Right cardiac atrium (tissue), 5 donors: ENCODE results near the gene EPGN. TPM values are rescaled to one million over a fixed set of nuclear protein-coding genes. Genes with fewer than 3 reads are reported as not detected.

ENCODE experiments used
- ATAC-seq, 2 donors: fragments of 200-7000 bp; cut with Tn5 transposase; one replicate each; pipeline versions ENCODE4 v1.8.0 to v1.9.1; 2020; ENCODE audit warnings: moderate library complexity in 2 of 2, mild to moderate bottlenecking in 1 of 2
- DNase-seq, 3 donors: peaks; one replicate each; pipeline ENCODE4 v3.0.0-alpha.2; 2020
- H3K27ac ChIP-seq: one replicate; pipeline ENCODE4 v1.5.1; 2013; ENCODE audit warnings: mild to moderate bottlenecking, low read length, control low read depth, moderate library complexity
- H3K27me3 ChIP-seq: one replicate; pipeline ENCODE4 v1.6.1; 2013; ENCODE audit not compliant: control insufficient read depth, insufficient read depth
- H3K4me1 ChIP-seq: one replicate; pipeline ENCODE4 v1.6.1; 2013; ENCODE audit warnings: low read length; ENCODE audit not compliant: control insufficient read depth, insufficient read depth
- H3K4me3 ChIP-seq: one replicate; pipeline ENCODE4 v1.5.1; 2013; ENCODE audit warnings: low read length, control low read depth
- H3K9me3 ChIP-seq: one replicate; pipeline ENCODE4 v1.6.1; 2013; ENCODE audit warnings: low read length; ENCODE audit not compliant: control insufficient read depth
- WGBS: extraction: QIAGEN DNeasy Blood & Tissue Kit; methylation state at CpG from one replicate; pipeline ENCODE4 v1.1.7; 2013; 5-methylcytosine and 5-hydroxymethylcytosine counted together
- intact Hi-C, 4 donors: fragments of 100-400 bp; cut with DNase I; formaldehyde crosslinking; loops; one replicate each; pipeline versions ENCODE4 v1.11.0 to v1.14.0; 2022 to 2023
- long read RNA-seq, 4 donors: library from polyadenylated mRNA; unstranded; transcript quantifications; one replicate each; pipeline ENCODE4 v2.0.0, GENCODE V29; 2020 to 2021
- polyA plus RNA-seq: library from polyadenylated mRNA; stranded (reverse); fragments of 200-250 nt; gene quantifications from one replicate; pipeline ENCODE4 v1.2.3, GENCODE V29; 2013
- total RNA-seq, 4 donors: library from RNA; stranded (reverse); fragmentation: NEBNext Ultra II Directional; extraction: Animal tissue kit (Norgen Biotek cat#: 25700); gene quantifications; one replicate each; pipeline ENCODE4 v1.2.1, GENCODE V29; 2021
- donor health status: healthy with polysubstance abuse.
- donor health status: DM: no; HTN: yes; CAD: no.
- donor health status: DM: no; HTN: no; CAD: no.
- donor health status: DM: no; HTN: yes; CAD: no; lungs with severe emphysema.
- donor health status: DM: yes; HTN: yes; CAD: no.

Gene EPGN, protein sequence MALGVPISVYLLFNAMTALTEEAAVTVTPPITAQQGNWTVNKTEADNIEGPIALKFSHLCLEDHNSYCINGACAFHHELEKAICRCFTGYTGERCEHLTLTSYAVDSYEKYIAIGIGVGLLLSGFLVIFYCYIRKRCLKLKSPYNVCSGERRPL
- total RNA-seq (1 to 10 TPM in 1 of 4 donors, under 1 TPM in 1, not detected in 2; 0.71 to 1.1 TPM), polyA plus RNA-seq (not detected)
- long read RNA-seq, donor 1, result 0 reads
- long read RNA-seq, donor 2, result 0 reads
- long read RNA-seq, donor 3, result 0 reads
- long read RNA-seq, donor 4, result 0 reads

- WGBS, result 63% methylated on average over 5 of the region's 5 CpGs
- no peak for DNase-seq
- ATAC-seq, result no peak
- H3K4me1 ChIP-seq, result no peaks in the 10 kb centered on the region
- no peak within 1 kb of the TSS for H3K4me3 ChIP-seq
- H3K9me3 ChIP-seq, result no peaks in the 10 kb centered on the region
- no peaks in the 10 kb centered on the region for H3K27me3 ChIP-seq
- H3K27ac ChIP-seq, result no peak within 1 kb of the TSS
- intact Hi-C loops, result no loop called here
Measured at GRCh38 chr4:74308215-74308614, at the start of gene EPGN. EPGN (plus strand) TSS chr4:74308470; CDS start chr4:74308534, 64 bp downstream.

- intact Hi-C loops, result no loop called here
- DNase-seq, result peak in 2 of 3 donors; percentile 40 to 67
- Histone ChIP-seq H3K27me3 (no peaks in the 10 kb centered on the region), H3K4me1 (no peaks in the 10 kb centered on the region), H3K4me3 (no peak overlapping the region), H3K9me3 (no peaks in the 10 kb centered on the region), H3K27ac (no peak overlapping the region)
- ATAC-seq, result peak; percentile 50 to 66
- WGBS, result 45% methylated on average over 1 of the region's 1 CpG
Measured at GRCh38 chr4:74258963-74259362, 49.3 kb upstream of the EPGN start.

- H3K27me3 ChIP-seq, result no peaks in the 10 kb centered on the region
- no peak overlapping the region for H3K4me3 ChIP-seq
- H3K27ac ChIP-seq, result no peak overlapping the region
- WGBS, result 97% methylated on average over 1 of the region's 1 CpG
- intact Hi-C loops, result no loop called here
- no peaks in the 10 kb centered on the region for H3K4me1 ChIP-seq
- DNase-seq (peak in 1 of 3 donors; percentile 7), ATAC-seq (no peak)
- H3K9me3 ChIP-seq, result no peaks in the 10 kb centered on the region
Measured at GRCh38 chr4:74260036-74260435, 48.2 kb upstream of the EPGN start.

GRCh38 chr4:74262522-74262921 is 45.7 kb upstream of the EPGN start:
- Histone ChIP-seq H3K27ac (no peak overlapping the region), H3K9me3 (no peaks in the 10 kb centered on the region), H3K27me3 (no peaks in the 10 kb centered on the region), H3K4me1 (no peaks in the 10 kb centered on the region), H3K4me3 (no peak overlapping the region)
- no peak for ATAC-seq
- intact Hi-C loops, result no loop called here
- no peak for DNase-seq

DNA sequence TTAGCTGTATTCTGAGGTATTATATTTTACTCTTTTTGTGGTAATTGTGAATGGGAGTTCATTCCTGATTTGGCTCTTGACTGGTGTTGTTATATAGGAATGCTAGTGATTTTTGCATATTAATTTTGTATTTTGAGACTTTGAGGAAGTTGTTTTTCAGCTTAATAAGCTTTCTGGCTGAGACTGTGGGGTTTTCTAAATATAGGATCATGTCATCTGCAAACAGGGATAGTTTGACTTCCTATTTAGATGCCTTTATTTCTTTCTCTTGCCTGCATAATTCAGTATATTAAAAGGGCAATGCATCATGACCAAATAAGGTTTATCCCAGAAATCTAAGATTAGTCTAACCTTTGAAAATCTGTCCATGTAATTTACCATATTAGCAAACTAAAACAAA is 44.7 kb upstream of the EPGN start:
- no peak for DNase-seq
- Histone ChIP-seq H3K27me3 (no peaks in the 10 kb centered on the region), H3K9me3 (no peaks in the 10 kb centered on the region), H3K4me1 (no peaks in the 10 kb centered on the region), H3K4me3 (no peak overlapping the region), H3K27ac (no peak overlapping the region)
- intact Hi-C loops, result no loop called here
- no peak for ATAC-seq

GRCh38 chr4:74266081-74266480 is 42.2 kb upstream of the EPGN start:
- Histone ChIP-seq H3K27me3 (no peaks in the 10 kb centered on the region), H3K4me3 (no peak overlapping the region), H3K27ac (no peak overlapping the region), H3K9me3 (no peaks in the 10 kb centered on the region), H3K4me1 (no peaks in the 10 kb centered on the region)
- ATAC-seq (no peak), DNase-seq (no peak)
- intact Hi-C loops, result no loop called here

- ATAC-seq (no peak), DNase-seq (no peak)
- no peaks in the 10 kb centered on the region for H3K27me3 ChIP-seq
- H3K9me3 ChIP-seq, result no peaks in the 10 kb centered on the region
- intact Hi-C loops, result no loop called here
- H3K27ac ChIP-seq, result no peak overlapping the region
- no peaks in the 10 kb centered on the region for H3K4me1 ChIP-seq
- H3K4me3 ChIP-seq, result no peak overlapping the region
Measured at GRCh38 chr4:74267998-74268606, 40.2 kb upstream of the EPGN start.

DNA sequence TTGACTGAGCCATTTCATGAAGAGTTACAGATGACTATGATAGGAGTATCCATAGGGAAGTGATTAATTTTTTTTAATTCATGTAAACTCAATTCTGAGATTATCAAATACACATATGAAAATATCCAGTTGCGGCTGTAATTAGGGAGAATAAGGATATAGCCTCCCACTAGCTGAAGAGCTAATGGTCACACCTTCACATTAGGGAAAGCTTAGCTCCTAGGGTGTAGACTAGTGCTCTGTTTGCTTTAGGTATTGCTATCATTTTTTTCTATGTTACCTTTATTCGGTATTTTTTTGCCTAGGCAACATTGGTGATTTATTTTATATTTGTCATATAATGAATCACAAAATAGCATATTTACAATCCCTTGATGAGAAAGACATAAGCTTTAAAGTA is 39.6 kb upstream of the EPGN start:
- no peak overlapping the region for H3K27ac ChIP-seq
- 97% methylated on average over 2 of the region's 2 CpGs for WGBS
- no peaks in the 10 kb centered on the region for H3K9me3 ChIP-seq
- H3K4me3 ChIP-seq, result no peak overlapping the region
- ATAC-seq (no peak), DNase-seq (no peak)
- intact Hi-C loops, result no loop called here
- no peaks in the 10 kb centered on the region for H3K4me1 ChIP-seq
- H3K27me3 ChIP-seq, result no peaks in the 10 kb centered on the region

DNA sequence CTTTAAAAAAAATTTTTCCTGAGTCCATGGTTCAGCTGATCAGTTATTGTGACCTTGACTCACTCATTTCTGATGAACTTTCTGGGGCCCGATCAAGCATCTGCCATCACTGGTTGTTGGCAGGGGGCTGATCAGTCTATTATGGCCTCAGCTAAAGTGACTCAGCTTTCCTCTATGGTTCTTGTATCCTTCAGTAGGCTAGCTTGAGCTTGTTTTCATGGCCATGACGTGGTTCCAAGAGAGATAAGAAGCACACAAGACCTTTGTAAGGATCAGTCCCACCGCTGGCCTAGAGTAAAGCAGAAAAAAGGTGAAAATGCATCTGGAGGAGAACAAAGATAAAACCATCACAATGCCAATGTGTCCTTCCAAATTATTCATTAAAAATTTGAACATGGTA is 29.8 kb upstream of the EPGN start:
- Histone ChIP-seq H3K27me3 (no peaks in the 10 kb centered on the region), H3K27ac (no peak overlapping the region), H3K9me3 (no peaks in the 10 kb centered on the region), H3K4me1 (no peaks in the 10 kb centered on the region), H3K4me3 (no peak overlapping the region)
- WGBS, result 86% methylated on average over 3 of the region's 3 CpGs
- intact Hi-C loops, result no loop called here
- DNase-seq (no peak), ATAC-seq (no peak)

DNA sequence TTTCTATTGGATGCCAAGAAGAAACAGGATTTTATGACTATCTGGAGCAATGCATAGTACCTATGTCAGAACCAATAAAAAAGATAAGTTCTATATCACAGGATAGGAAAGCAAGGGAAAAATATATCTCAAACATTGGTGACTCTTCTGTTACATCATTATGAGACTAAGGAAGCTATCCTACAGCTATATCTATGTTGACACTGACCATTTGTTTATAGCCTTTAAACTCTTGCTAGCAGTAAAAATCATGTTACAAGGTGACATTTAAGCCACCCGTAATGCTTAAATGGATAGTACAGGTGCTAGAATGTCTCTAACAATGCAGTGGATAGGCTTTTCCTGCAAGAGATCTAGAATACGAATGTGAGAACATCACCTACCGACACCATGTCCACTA is 28.6 kb upstream of the EPGN start:
- 96% methylated on average over 3 of the region's 3 CpGs for WGBS
- Histone ChIP-seq H3K4me3 (no peak overlapping the region), H3K27me3 (no peaks in the 10 kb centered on the region), H3K9me3 (no peaks in the 10 kb centered on the region), H3K4me1 (no peaks in the 10 kb centered on the region), H3K27ac (no peak overlapping the region)
- no peak for DNase-seq
- ATAC-seq, result no peak
- intact Hi-C loops, result no loop called here

- H3K9me3 ChIP-seq, result no peaks in the 10 kb centered on the region
- no peaks in the 10 kb centered on the region for H3K4me1 ChIP-seq
- H3K27me3 ChIP-seq, result no peaks in the 10 kb centered on the region
- H3K4me3 ChIP-seq, result no peak overlapping the region
- intact Hi-C loops, result no loop called here
- DNase-seq (no peak), ATAC-seq (no peak)
- H3K27ac ChIP-seq, result no peak overlapping the region
Measured at GRCh38 chr4:74282926-74283325, 25.3 kb upstream of the EPGN start.

DNA sequence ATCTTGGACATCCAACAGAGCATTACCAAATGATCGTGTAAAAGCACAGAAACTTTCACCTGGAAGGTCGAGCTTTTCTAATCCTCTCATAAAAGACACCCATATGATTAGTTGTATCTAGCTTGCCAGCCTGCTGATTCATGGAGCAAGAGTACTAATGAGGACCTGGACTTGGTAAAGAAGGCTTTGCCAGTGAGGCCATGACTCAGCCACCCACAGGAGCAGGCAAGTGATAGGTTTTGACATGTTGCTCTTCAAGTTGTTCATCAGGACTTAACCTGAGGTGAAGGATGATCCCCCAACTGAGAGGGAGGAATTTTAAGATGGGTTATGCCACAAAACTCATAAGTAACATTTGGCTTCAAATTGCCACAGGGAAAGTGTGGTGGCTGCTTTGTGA is 24.7 kb upstream of the EPGN start:
- Histone ChIP-seq H3K4me1 (no peaks in the 10 kb centered on the region), H3K4me3 (no peak overlapping the region), H3K27me3 (no peaks in the 10 kb centered on the region), H3K27ac (no peak overlapping the region), H3K9me3 (no peaks in the 10 kb centered on the region)
- intact Hi-C loops, result no loop called here
- ATAC-seq (no peak), DNase-seq (no peak)
- WGBS, result 60% methylated on average over 2 of the region's 2 CpGs
